Uterus (tissue), 2 donors: ENCODE measurements around the gene TJAP1.

ENCODE experiments used
- CTCF ChIP-seq, 4 experiments: fragments of 200-600 bp in 2 of 4; fragments of 450-650 bp in 2 of 4; sonication (generic) in 2 of 4; IDR thresholded peaks; one replicate each; pipeline ENCODE4 v1.5.1; 2016 to 2019; ENCODE audit warnings: antibody characterized with exemption in 4 of 4, mild to moderate bottlenecking in 2 of 4, moderate library complexity in 1 of 4
- POLR2A ChIP-seq, 2 donors: fragments of 450-650 bp; IDR thresholded peaks; one replicate each; pipeline ENCODE4 v1.6.1; 2016; ENCODE audit warnings: antibody characterized with exemption in 2 of 2, mild to moderate bottlenecking in 1 of 2, moderate library complexity in 1 of 2

GRCh38 chr6:43428112-43428570 lies 49.2 kb upstream of the TJAP1 start:
- no peak for TF ChIP-seq CTCF (IDR thresholded peaks at IDR 0.05)
- TF ChIP-seq POLR2A (IDR thresholded peaks at IDR 0.05): no peak
